Endodermal cell (in vitro differentiated cells): ENCODE measurements around the gene GSTO2. TPM values are rescaled to one million over a fixed set of nuclear protein-coding genes. Genes with fewer than 3 reads are reported as not detected.

Experiments
- DNase-seq: peaks from one replicate; pipeline ENCODE4 v3.0.0-alpha.2; 2017
- H3K27ac ChIP-seq: 2 replicates; pipeline ENCODE4 v1.5.1; 2013; ENCODE audit warnings: mild to moderate bottlenecking, low read depth, low read length, moderate library complexity
- H3K27me3 ChIP-seq: 2 replicates; pipeline ENCODE4 v1.6.1; 2013; ENCODE audit warnings: mild to moderate bottlenecking, low read length, moderate library complexity; ENCODE audit not compliant: insufficient read depth, control insufficient read depth, poor library complexity, severe bottlenecking
- H3K36me3 ChIP-seq: 2 replicates; pipeline ENCODE4 v1.7.0; 2013; ENCODE audit warnings: mild to moderate bottlenecking, low read length, moderate library complexity; ENCODE audit not compliant: control insufficient read depth, insufficient read depth
- H3K4me1 ChIP-seq: one replicate; pipeline ENCODE4 v1.7.0; 2013; ENCODE audit warnings: low read length; ENCODE audit not compliant: control insufficient read depth, insufficient read depth
- H3K4me3 ChIP-seq: 2 replicates; pipeline ENCODE4 v1.5.1; 2013; ENCODE audit warnings: mild to moderate bottlenecking, low read length, moderate library complexity
- H3K9ac ChIP-seq: 2 replicates; pipeline ENCODE4 v1.6.1; 2013; ENCODE audit warnings: mild to moderate bottlenecking, low read length, moderate library complexity; ENCODE audit not compliant: poor library complexity, severe bottlenecking; ENCODE audit errors: extremely low read depth
- H3K9me3 ChIP-seq: 2 replicates; pipeline ENCODE4 v1.6.1; 2013; ENCODE audit warnings: mild to moderate bottlenecking, low read length, moderate library complexity; ENCODE audit not compliant: control insufficient read depth
- H3K27ac Mint-ChIP-seq: 2 replicates; pipeline ENCODE4 v1.8.0; 2020; ENCODE audit warnings: mixed read lengths
- H3K27me3 Mint-ChIP-seq: 2 replicates; pipeline ENCODE4 v1.8.0; 2021; ENCODE audit warnings: mild to moderate bottlenecking, mixed read lengths; ENCODE audit not compliant: insufficient read depth
- H3K36me3 Mint-ChIP-seq: 2 replicates; pipeline ENCODE4 v1.8.0; 2020; ENCODE audit warnings: low read depth, mixed read lengths
- H3K4me1 Mint-ChIP-seq: 2 replicates; pipeline ENCODE4 v1.8.0; 2020; ENCODE audit warnings: mixed read lengths
- H3K4me3 Mint-ChIP-seq: 2 replicates; pipeline ENCODE4 v1.8.0; 2020; ENCODE audit warnings: mild to moderate bottlenecking, moderate library complexity, mixed read lengths
- H3K9me3 Mint-ChIP-seq: 2 replicates; pipeline ENCODE4 v1.8.0; 2020; ENCODE audit warnings: mild to moderate bottlenecking, mixed read lengths
- WGBS, 2 experiments: methylation state at CpG; one replicate each; pipeline versions ENCODE4 v1.1.5 to v1.1.7; 2013; ENCODE audit warnings: missing lambda C conversion rate in 2 of 2, mixed read lengths in 1 of 2; ENCODE audit not compliant: insufficient coverage in 1 of 2, insufficient read length in 1 of 2; 5-methylcytosine and 5-hydroxymethylcytosine counted together
- total RNA-seq, 2 donors: library from RNA; stranded (reverse); fragmentation: NEBNext Ultra II Directional in 1 of 2; extraction: Animal tissue kit (Norgen Biotek cat#: 25700) in 1 of 2; gene quantifications; 2 replicates in 1 of 2; 3 replicates in 1 of 2; pipeline ENCODE4 v1.2.1, GENCODE V29; 2021
- TF ChIP-seq, protein P1 (sequence below): fragments of 200-600 bp; sonication (generic); conservative IDR thresholded peaks from 2 replicates; pipeline ENCODE4 v1.5.0; 2021; ENCODE audit warnings: antibody characterized with exemption, mild to moderate bottlenecking

The GSTO2 gene
- total RNA-seq, 2 donors from 2014 or later = 17.8 to 18.8 TPM

- no peak overlapping the region for H3K27ac ChIP-seq
- Mint-ChIP-seq H3K27me3 (peaks cover 8% of the 10 kb centered on the region), H3K9me3 (no peaks in the 10 kb centered on the region), H3K4me3 (peak overlapping the region; percentile 78), H3K36me3 (no peaks in the 10 kb centered on the region), H3K4me1 (peaks cover 33% of the 10 kb centered on the region), H3K27ac (peak overlapping the region; percentile 98)
- H3K36me3 ChIP-seq = peaks cover 6% of the 10 kb centered on the region
- WGBS, 2 experiments = 77 to 83% methylated on average over 8 to 11 of the region's 11 CpGs
- H3K27me3 ChIP-seq = no peaks in the 10 kb centered on the region
- H3K9me3 ChIP-seq = no peaks in the 10 kb centered on the region
- H3K4me3 ChIP-seq = peak overlapping the region; percentile 96
- TF ChIP-seq, protein P1, sequence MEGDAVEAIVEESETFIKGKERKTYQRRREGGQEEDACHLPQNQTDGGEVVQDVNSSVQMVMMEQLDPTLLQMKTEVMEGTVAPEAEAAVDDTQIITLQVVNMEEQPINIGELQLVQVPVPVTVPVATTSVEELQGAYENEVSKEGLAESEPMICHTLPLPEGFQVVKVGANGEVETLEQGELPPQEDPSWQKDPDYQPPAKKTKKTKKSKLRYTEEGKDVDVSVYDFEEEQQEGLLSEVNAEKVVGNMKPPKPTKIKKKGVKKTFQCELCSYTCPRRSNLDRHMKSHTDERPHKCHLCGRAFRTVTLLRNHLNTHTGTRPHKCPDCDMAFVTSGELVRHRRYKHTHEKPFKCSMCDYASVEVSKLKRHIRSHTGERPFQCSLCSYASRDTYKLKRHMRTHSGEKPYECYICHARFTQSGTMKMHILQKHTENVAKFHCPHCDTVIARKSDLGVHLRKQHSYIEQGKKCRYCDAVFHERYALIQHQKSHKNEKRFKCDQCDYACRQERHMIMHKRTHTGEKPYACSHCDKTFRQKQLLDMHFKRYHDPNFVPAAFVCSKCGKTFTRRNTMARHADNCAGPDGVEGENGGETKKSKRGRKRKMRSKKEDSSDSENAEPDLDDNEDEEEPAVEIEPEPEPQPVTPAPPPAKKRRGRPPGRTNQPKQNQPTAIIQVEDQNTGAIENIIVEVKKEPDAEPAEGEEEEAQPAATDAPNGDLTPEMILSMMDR = no peak
- H3K9ac ChIP-seq = no peak overlapping the region
- peak; percentile 48 for DNase-seq
- H3K4me1 ChIP-seq = peaks cover 5% of the 10 kb centered on the region
Observed at GRCh38 chr10:104339469-104340110, 70.6 kb downstream of the GSTO2 start.

DNA sequence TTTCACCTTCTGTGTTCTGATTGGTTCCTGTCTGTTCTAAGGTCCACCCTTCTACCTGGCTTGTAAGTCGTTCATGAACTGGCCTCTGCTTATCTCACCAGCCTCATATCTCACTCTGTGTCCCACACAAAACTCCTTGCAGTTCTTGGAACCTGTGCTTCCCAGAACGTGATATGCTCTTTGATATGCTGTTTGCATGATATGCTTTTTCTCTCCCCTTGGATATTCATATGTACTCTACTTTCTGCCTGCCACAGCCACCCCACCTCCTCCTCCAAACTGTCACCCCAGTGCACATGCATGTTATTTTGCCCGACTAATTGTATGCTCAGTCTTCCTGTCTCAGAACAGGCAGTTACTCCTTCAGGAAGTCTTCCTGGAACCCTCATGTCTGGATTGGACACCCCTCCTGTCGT is 71.1 kb downstream of the GSTO2 start:
- 74 to 77% methylated on average over 4 of the region's 4 CpGs for WGBS, 2 experiments
- no peak overlapping the region for H3K4me3 Mint-ChIP-seq
- no peak overlapping the region for H3K27ac ChIP-seq

GRCh38 chr10:104340641-104341040 is 71.7 kb downstream of the GSTO2 start:
- no peak overlapping the region for H3K27ac Mint-ChIP-seq
- Histone ChIP-seq H3K4me3 (no peak overlapping the region), H3K27ac (no peak overlapping the region), H3K4me1 (peaks cover 5% of the 10 kb centered on the region), H3K27me3 (no peaks in the 10 kb centered on the region), H3K9me3 (no peaks in the 10 kb centered on the region), H3K36me3 (no peaks in the 10 kb centered on the region), H3K9ac (no peak overlapping the region)
- H3K4me3 Mint-ChIP-seq = no peak overlapping the region
- H3K4me1 Mint-ChIP-seq = peaks cover 30% of the 10 kb centered on the region
- peak; percentile 53 for DNase-seq
- WGBS, 2 experiments = 88 to 100% methylated on average over 2 to 4 of the region's 4 CpGs
- no peaks in the 10 kb centered on the region for H3K36me3 Mint-ChIP-seq
- TF ChIP-seq, protein P1 = no peak
- H3K27me3 Mint-ChIP-seq = peaks cover 8% of the 10 kb centered on the region
- H3K9me3 Mint-ChIP-seq = no peaks in the 10 kb centered on the region

More for the DNA sequence above, 71.1 kb downstream of the GSTO2 start:
- Mint-ChIP-seq H3K27me3 (peaks cover 8% of the 10 kb centered on the region), H3K27ac (no peak overlapping the region), H3K4me1 (peaks cover 33% of the 10 kb centered on the region), H3K36me3 (no peaks in the 10 kb centered on the region), H3K9me3 (no peaks in the 10 kb centered on the region)
- DNase-seq = no peak
- Histone ChIP-seq H3K9ac (no peak overlapping the region), H3K4me1 (peaks cover 5% of the 10 kb centered on the region), H3K4me3 (no peak overlapping the region), H3K9me3 (no peaks in the 10 kb centered on the region), H3K36me3 (peaks cover under 1% of the 10 kb centered on the region), H3K27me3 (no peaks in the 10 kb centered on the region)
- TF ChIP-seq, protein P1 = no peak
